Keratinocyte (primary cell): ENCODE results near the gene MICALL2. TPM values are rescaled to one million over a fixed set of nuclear protein-coding genes. Genes with fewer than 3 reads are reported as not detected.

ENCODE experiments used
- DNase-seq: peaks from one replicate; pipeline ENCODE4 v3.0.0-alpha.2; 2011; ENCODE audit warnings: low read depth, missing footprints, low spot score
- FAIRE-seq: peaks from 2 replicates; lab custom pipeline; 2011; peaks lifted over from hg19 to GRCh38; lab: Jason Lieb, UNC
- H2AFZ ChIP-seq: 2 replicates; pipeline ENCODE4 v1.6.0; 2012; ENCODE audit warnings: low read length, control low read depth, inconsistent platforms; ENCODE audit not compliant: control insufficient read depth
- H3K27ac ChIP-seq: 2 replicates; pipeline ENCODE4 v1.5.1; 2011; ENCODE audit warnings: low read length; ENCODE audit not compliant: control insufficient read depth, insufficient read depth
- H3K27me3 ChIP-seq: 3 replicates; pipeline ENCODE4 v1.6.0; 2011; ENCODE audit warnings: low read length; ENCODE audit not compliant: control insufficient read depth, insufficient read depth; ENCODE audit errors: extremely low read depth
- H3K36me3 ChIP-seq, 2 experiments: 2 replicates in 1 of 2; 3 replicates in 1 of 2; pipeline ENCODE4 v1.5.1; 2011; ENCODE audit warnings: low read length in 2 of 2, mild to moderate bottlenecking in 1 of 2; ENCODE audit not compliant: control insufficient read depth in 2 of 2, insufficient read depth in 2 of 2; ENCODE audit errors: extremely low read depth in 1 of 2
- H3K4me1 ChIP-seq: 3 replicates; pipeline ENCODE4 v1.5.1; 2011; ENCODE audit warnings: low read length; ENCODE audit not compliant: control insufficient read depth, insufficient read depth; ENCODE audit errors: extremely low read depth
- H3K4me2 ChIP-seq: 3 replicates; pipeline ENCODE4 v1.6.0; 2011; ENCODE audit warnings: low read depth, low read length; ENCODE audit not compliant: control insufficient read depth, insufficient read depth; ENCODE audit errors: extremely low read depth
- H3K4me3 ChIP-seq, 3 experiments: fragments of 200-600 bp in 1 of 3; sonication (generic) in 1 of 3; 2 replicates in 2 of 3; 3 replicates in 1 of 3; pipeline ENCODE4 v1.5.1; 2011 to 2016; ENCODE audit warnings: low read length in 3 of 3, mild to moderate bottlenecking in 3 of 3, control low read depth in 2 of 3, inconsistent platforms in 1 of 3, low read depth in 1 of 3, mixed read lengths in 1 of 3, mixed run types in 1 of 3, moderate library complexity in 1 of 3; ENCODE audit not compliant: control insufficient read depth in 2 of 3, insufficient read depth in 2 of 3; ENCODE audit errors: extremely low read depth in 1 of 3
- H3K79me2 ChIP-seq: 2 replicates; pipeline ENCODE4 v1.6.0; 2012; ENCODE audit warnings: low read length; ENCODE audit not compliant: control insufficient read depth, insufficient read depth
- H3K9ac ChIP-seq: 3 replicates; pipeline ENCODE4 v1.6.0; 2011; ENCODE audit warnings: low read length; ENCODE audit not compliant: control insufficient read depth, insufficient read depth; ENCODE audit errors: extremely low read depth
- H3K9me1 ChIP-seq: 3 replicates; pipeline ENCODE4 v1.6.0; 2011; ENCODE audit warnings: low read length; ENCODE audit not compliant: control insufficient read depth, insufficient read depth; ENCODE audit errors: extremely low read depth
- H3K9me3 ChIP-seq: 2 replicates; pipeline ENCODE4 v1.5.1; 2012; ENCODE audit warnings: low read depth, low read length; ENCODE audit not compliant: control insufficient read depth
- H4K20me1 ChIP-seq: 3 replicates; pipeline ENCODE4 v1.6.0; 2011; ENCODE audit warnings: low read length; ENCODE audit not compliant: control insufficient read depth, insufficient read depth; ENCODE audit errors: extremely low read depth
- CTCF ChIP-seq, 3 experiments: IDR thresholded peaks in 1 of 3; conservative IDR thresholded peaks in 1 of 3; optimal IDR thresholded peaks in 1 of 3; 2 replicates in 2 of 3; 3 replicates in 1 of 3; pipeline versions ENCODE3 to v1.5.1; 2011; ENCODE audit warnings: low read length in 3 of 3, mild to moderate bottlenecking in 3 of 3, moderate library complexity in 2 of 3, control low read depth in 1 of 3, inconsistent platforms in 1 of 3; ENCODE audit not compliant: insufficient read depth in 2 of 3; ENCODE audit errors: extremely low read depth in 1 of 3
- EZH2 ChIP-seq: IDR thresholded peaks from one replicate; pipeline ENCODE4 v1.6.1; 2012; ENCODE audit warnings: inconsistent platforms, mild to moderate bottlenecking, low read length, moderate library complexity
- dilution Hi-C: fragments of 300-500 bp; cut with MboI; formaldehyde crosslinking; loops from one replicate; pipeline ENCODE4 v1.7.0; 2020; ENCODE audit warnings: low sequenced_read_pairs; ENCODE audit not compliant: extremely low pct_ligation_motif_present
- polyA plus RNA-seq, 5 experiments: library from polyadenylated mRNA; depleted of rRNA in 3 of 5; stranded (reverse) in 3 of 5; stranded (forward) in 1 of 5; unstranded in 1 of 5; fragments of >200 nt; gene quantifications; 1 replicate in 1 of 5; 2 replicates in 3 of 5; 3 replicates in 1 of 5; pipeline versions ENCODE4 v1.2.1 to v1.2.3, GENCODE V29; 2011 to 2012; ENCODE audit warnings: missing spikeins in 2 of 5, low read depth in 1 of 5, low replicate concordance in 1 of 5

MICALL2 gene
- polyA plus RNA-seq, 1 donor (not counting 4 experiments of a cell fraction or from before 2014, with no cell fraction given) = 10.4 TPM

DNA sequence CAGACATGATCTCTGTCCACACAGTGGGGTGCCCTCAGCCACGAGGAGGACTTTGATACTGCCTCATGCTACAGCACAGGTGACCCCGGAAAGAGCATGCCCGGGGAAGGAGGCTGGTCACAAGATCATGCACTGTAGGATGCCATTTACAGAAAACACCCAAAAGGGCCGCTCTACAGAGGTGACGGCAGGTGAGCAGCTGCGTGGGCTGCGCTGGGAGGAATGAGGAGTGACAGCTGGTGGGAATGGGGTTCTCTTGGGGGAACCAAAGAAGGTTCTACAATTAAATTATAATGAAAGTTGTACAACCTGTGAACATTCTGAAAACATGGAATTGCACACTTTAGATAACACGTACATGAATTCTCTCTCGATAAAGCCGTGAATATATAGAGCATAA, 33.0 kb upstream of the MICALL2 start:
- dilution Hi-C loops = no loop called here
- H3K36me3 ChIP-seq = peaks cover 36 to 37% of the 10 kb centered on the region in 2 experiments
- no peak for FAIRE-seq

GRCh38 chr7:1490837-1491236, 31.6 kb upstream of the MICALL2 start:
- DNase-seq (no peak), FAIRE-seq (no peak)
- no peaks in the 10 kb centered on the region for H3K27me3 ChIP-seq
- H2AFZ ChIP-seq = no peak overlapping the region
- no peak overlapping the region for H3K4me2 ChIP-seq
- no peak overlapping the region for H3K9ac ChIP-seq
- no peaks in the 10 kb centered on the region for H3K4me1 ChIP-seq
- H3K27ac ChIP-seq = no peak overlapping the region
- H3K9me3 ChIP-seq = no peaks in the 10 kb centered on the region
- H4K20me1 ChIP-seq = no peaks in the 10 kb centered on the region
- no peaks in the 10 kb centered on the region for H3K79me2 ChIP-seq
- TF ChIP-seq EZH2 (no peak), CTCF (optimal IDR thresholded peaks at IDR 0.05 in 1 of 3, IDR thresholded peaks at IDR 0.05 in 1 of 3, conservative IDR thresholded peaks at IDR 0.05 in 1 of 3; ENCODE audit: extremely low read depth in 1 of 3, insufficient read depth in 2 of 3, low read length in 3 of 3) (no peak)
- no peak overlapping the region for H3K4me3 ChIP-seq
- dilution Hi-C loops = no loop called here
- H3K36me3 ChIP-seq = peaks cover 40% of the 10 kb centered on the region in 2 experiments
- no peaks in the 10 kb centered on the region for H3K9me1 ChIP-seq

More for the DNA sequence above, 33.0 kb upstream of the MICALL2 start:
- no peak overlapping the region for H2AFZ ChIP-seq
- DNase-seq = no peak
- TF ChIP-seq EZH2 = no peak
- no peak for TF ChIP-seq CTCF (optimal IDR thresholded peaks at IDR 0.05 in 1 of 3, IDR thresholded peaks at IDR 0.05 in 1 of 3, conservative IDR thresholded peaks at IDR 0.05 in 1 of 3; ENCODE audit: extremely low read depth in 1 of 3, insufficient read depth in 2 of 3, low read length in 3 of 3)
- H3K4me2 ChIP-seq = no peak overlapping the region
- H3K4me1 ChIP-seq = no peaks in the 10 kb centered on the region
- H3K9ac ChIP-seq = no peak overlapping the region
- no peaks in the 10 kb centered on the region for H4K20me1 ChIP-seq
- no peak overlapping the region for H3K27ac ChIP-seq
- no peaks in the 10 kb centered on the region for H3K9me3 ChIP-seq
- H3K79me2 ChIP-seq = no peaks in the 10 kb centered on the region
- H3K27me3 ChIP-seq = no peaks in the 10 kb centered on the region
- no peak overlapping the region for H3K4me3 ChIP-seq
- H3K9me1 ChIP-seq = no peaks in the 10 kb centered on the region
